Urothelium cell line (cell line): ENCODE results near the gene CR1L.
A peak's percentile ranks its signal among the peaks of the same experiment; 100 is the strongest.
"Not testable (repeated sequence)": the region's sequence is repeated elsewhere in the genome, so short reads cannot be mapped to it uniquely, and the experiment has no call there.

ENCODE experiments used
- DNase-seq: peaks from one replicate; pipeline ENCODE4 v3.0.0; 2011; ENCODE audit warnings: low spot score, mixed read lengths
- FAIRE-seq: peaks from 2 replicates; lab custom pipeline; 2011; peaks lifted over from hg19 to GRCh38; lab: Jason Lieb, UNC

Gene CR1L

GRCh38 chr1:207680590-207681388, 35.9 kb downstream of the CR1L start:
- not testable (repeated sequence) for FAIRE-seq
- DNase-seq = peak; percentile 14

- FAIRE-seq, DNase-seq: not testable (repeated sequence)
Measured at GRCh38 chr1:207682872-207683434, 38.0 kb downstream of the CR1L start.

GRCh38 chr1:207690551-207690950, 45.6 kb downstream of the CR1L start:
- not testable (repeated sequence) for DNase-seq
- FAIRE-seq = peak; percentile 62

GRCh38 chr1:207691010-207691409, 46.1 kb downstream of the CR1L start:
- FAIRE-seq (no peak), DNase-seq (no peak)

GRCh38 chr1:207691841-207692240, 46.9 kb downstream of the CR1L start:
- FAIRE-seq (no peak), DNase-seq (peak; percentile 29)

- DNase-seq, FAIRE-seq: not testable (repeated sequence)
Measured at GRCh38 chr1:207692291-207692690, 47.4 kb downstream of the CR1L start.

- DNase-seq (no peak), FAIRE-seq (no peak)
Measured at GRCh38 chr1:207695891-207696290, 51.0 kb downstream of the CR1L start.

GRCh38 chr1:207698822-207699483, 54.0 kb downstream of the CR1L start:
- DNase-seq (peak; percentile 36), FAIRE-seq (no peak)

- DNase-seq = no peak
Measured at GRCh38 chr1:207702317-207702716, 57.4 kb downstream of the CR1L start.

GRCh38 chr1:207703712-207704111, 58.8 kb downstream of the CR1L start:
- FAIRE-seq (no peak), DNase-seq (no peak)

More at GRCh38 chr1:207702317-207702716, 57.4 kb downstream of the CR1L start:
- no peak for FAIRE-seq

GRCh38 chr1:207708004-207708403, 63.1 kb downstream of the CR1L start:
- not testable (repeated sequence) for FAIRE-seq, DNase-seq

GRCh38 chr1:207711285-207711684, 66.4 kb downstream of the CR1L start:
- DNase-seq = no peak
- no peak for FAIRE-seq

- not testable (repeated sequence) for DNase-seq, FAIRE-seq
Measured at GRCh38 chr1:207712701-207713100, 67.8 kb downstream of the CR1L start.

GRCh38 chr1:207713529-207713928, 68.6 kb downstream of the CR1L start:
- DNase-seq (no peak), FAIRE-seq (no peak)

GRCh38 chr1:207719234-207719633, 74.3 kb downstream of the CR1L start:
- FAIRE-seq (no peak), DNase-seq (no peak)

- DNase-seq, FAIRE-seq: not testable (repeated sequence)
Measured at GRCh38 chr1:207728200-207728858, 83.4 kb downstream of the CR1L start.

GRCh38 chr1:207737503-207738157, 92.7 kb downstream of the CR1L start:
- FAIRE-seq, DNase-seq: not testable (repeated sequence)

- peak; percentile 23 for FAIRE-seq
- DNase-seq = not testable (repeated sequence)
Measured at GRCh38 chr1:207738158-207738659, 93.3 kb downstream of the CR1L start.

- DNase-seq = no peak
- FAIRE-seq = no peak
Measured at GRCh38 chr1:207740207-207740606, 95.3 kb downstream of the CR1L start.

- DNase-seq (no peak), FAIRE-seq (no peak)
Measured at GRCh38 chr1:207742850-207743555, 98.1 kb downstream of the CR1L start.
